Activated CD4-positive, CD25-positive, alpha-beta regulatory T cell treated with anti-CD3 and anti-CD28 coated beads, Interleukin-2, amount 50 U/mL, for 16 hours (primary cell): Measurements from ENCODE around the gene SEC14L2.
A peak's percentile ranks its signal among the peaks of the same experiment; 100 is the strongest.

Source experiments
- DNase-seq: peaks from one replicate; pipeline ENCODE4 v3.0.0-alpha.2; 2020; ENCODE audit warnings: low read depth, low spot score

The SEC14L2 gene

GRCh38 chr22:30396871-30397655, at the start of gene SEC14L2:
Gene SEC14L2 (plus strand): TSS chr22:30397018. CDS start chr22:30397117, 99 bp downstream.
- peak; percentile 20 for DNase-seq

GRCh38 chr22:30347255-30347892, 49.4 kb upstream of the SEC14L2 start:
- DNase-seq = no peak

GRCh38 chr22:30348404-30348803, 48.4 kb upstream of the SEC14L2 start:
- DNase-seq = no peak

- no peak for DNase-seq
Measured at GRCh38 chr22:30348809-30349208, 48.0 kb upstream of the SEC14L2 start.

GRCh38 chr22:30351226-30351625, 45.6 kb upstream of the SEC14L2 start:
- no peak for DNase-seq

- DNase-seq = no peak
Measured at GRCh38 chr22:30354644-30355043, 42.2 kb upstream of the SEC14L2 start.

GRCh38 chr22:30356449-30357235, 40.2 kb upstream of the SEC14L2 start, which contains the start of the genes CCDC157 and SF3A1:
Gene CCDC157 (plus strand): TSS chr22:30357007. CDS start chr22:30366001, 8,994 bp downstream.
Gene SF3A1 (minus strand): TSS chr22:30356894. CDS start chr22:30356792, 102 bp downstream.
- peak; percentile 76 for DNase-seq

- no peak for DNase-seq
Measured at GRCh38 chr22:30357236-30357570, 39.6 kb upstream of the SEC14L2 start.

- no peak for DNase-seq
Measured at GRCh38 chr22:30357650-30358215, 39.1 kb upstream of the SEC14L2 start.

GRCh38 chr22:30358541-30358940, 38.3 kb upstream of the SEC14L2 start:
- no peak for DNase-seq

GRCh38 chr22:30361916-30362650, 34.7 kb upstream of the SEC14L2 start:
- DNase-seq = no peak

GRCh38 chr22:30362651-30363281, 34.1 kb upstream of the SEC14L2 start:
- DNase-seq = no peak

GRCh38 chr22:30365891-30366290, 30.9 kb upstream of the SEC14L2 start:
- no peak for DNase-seq

- no peak for DNase-seq
Measured at GRCh38 chr22:30368420-30368819, 28.4 kb upstream of the SEC14L2 start.

GRCh38 chr22:30370641-30371230, 26.1 kb upstream of the SEC14L2 start:
- no peak for DNase-seq

- DNase-seq = no peak
Measured at GRCh38 chr22:30371321-30371720, 25.5 kb upstream of the SEC14L2 start.

- no peak for DNase-seq
Measured at GRCh38 chr22:30371981-30372380, 24.8 kb upstream of the SEC14L2 start.

GRCh38 chr22:30372915-30373314, 23.9 kb upstream of the SEC14L2 start:
- DNase-seq = no peak

- DNase-seq = no peak
Measured at GRCh38 chr22:30373331-30374325, 23.2 kb upstream of the SEC14L2 start.
